HG03520 (cell line): ENCODE measurements around the gene SH3BGRL.

Experiments
- ATAC-seq: cut with Tn5 transposase; IDR thresholded peaks from one replicate; pipeline ENCODE4 v1.9.1; 2021; ENCODE audit warnings: mild to moderate bottlenecking, moderate library complexity; ENCODE audit not compliant: unreplicated experiment

SH3BGRL gene

DNA sequence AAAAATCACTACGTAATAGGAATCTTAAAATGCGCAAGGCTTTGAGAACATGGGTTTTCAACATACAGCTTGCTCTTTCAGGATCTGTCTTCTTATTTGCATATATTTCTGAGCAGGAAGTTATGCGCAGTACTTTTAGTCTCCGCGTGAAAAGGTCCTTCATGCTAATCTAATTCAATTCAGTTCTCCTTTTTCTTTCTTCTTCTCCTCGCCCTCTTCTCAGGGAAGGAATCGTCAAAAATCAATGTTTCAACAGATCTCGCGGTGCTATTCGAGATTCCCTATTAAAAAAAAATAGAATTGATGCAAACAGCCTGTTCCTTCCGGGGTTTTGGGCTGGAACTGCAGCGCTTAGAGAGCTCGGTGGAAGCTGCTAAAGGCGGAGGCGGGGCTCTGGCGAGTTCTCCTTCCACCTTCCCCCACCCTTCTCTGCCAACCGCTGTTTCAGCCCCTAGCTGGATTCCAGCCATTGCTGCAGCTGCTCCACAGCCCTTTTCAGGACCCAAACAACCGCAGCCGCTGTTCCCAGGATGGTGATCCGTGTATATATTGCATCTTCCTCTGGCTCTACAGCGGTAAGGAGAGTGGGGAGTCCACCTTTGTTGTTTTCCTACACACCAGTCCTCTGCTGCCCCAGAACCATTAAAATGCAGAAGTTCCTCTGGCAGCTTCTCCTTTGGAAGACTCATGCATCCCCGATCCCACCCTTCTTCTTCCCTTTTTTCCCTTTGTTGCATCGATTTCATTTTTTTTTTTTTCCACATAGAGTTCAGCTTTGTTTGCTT is at the start of gene SH3BGRL, which contains the start of gene HMGN5:
TSS of gene SH3BGRL (plus strand) at position 432 of the 785 bp plus-strand sequence. CDS start at position 531, 99 bp downstream.
TSS of gene HMGN5 (minus strand) at position 243 of the 785 bp plus-strand sequence. CDS start 80,364 bp downstream, outside the sequence.
- ATAC-seq, result peak; percentile 92

DNA sequence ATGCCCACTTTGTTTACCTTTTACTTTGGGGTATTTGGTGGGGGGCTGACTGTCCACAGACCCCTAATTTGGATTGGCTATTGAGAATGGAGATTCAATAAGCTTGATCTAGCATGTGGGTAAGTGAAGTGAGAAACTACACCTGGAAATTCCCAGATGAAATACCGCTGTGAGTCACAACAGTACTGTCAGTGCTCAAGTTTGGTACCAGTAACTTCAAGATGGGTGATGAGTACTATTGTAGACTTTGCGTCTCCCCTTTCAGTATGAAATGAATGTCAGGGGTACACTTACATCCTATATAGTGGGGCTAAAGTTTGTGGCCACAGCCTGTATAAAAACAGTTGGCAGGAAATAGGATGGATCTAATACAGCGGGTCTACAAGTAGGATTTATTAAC is 33.5 kb upstream of the SH3BGRL start:
- ATAC-seq, result no peak

GRCh38 chrX:81174286-81174685 is 27.6 kb upstream of the SH3BGRL start:
- ATAC-seq, result no peak

DNA sequence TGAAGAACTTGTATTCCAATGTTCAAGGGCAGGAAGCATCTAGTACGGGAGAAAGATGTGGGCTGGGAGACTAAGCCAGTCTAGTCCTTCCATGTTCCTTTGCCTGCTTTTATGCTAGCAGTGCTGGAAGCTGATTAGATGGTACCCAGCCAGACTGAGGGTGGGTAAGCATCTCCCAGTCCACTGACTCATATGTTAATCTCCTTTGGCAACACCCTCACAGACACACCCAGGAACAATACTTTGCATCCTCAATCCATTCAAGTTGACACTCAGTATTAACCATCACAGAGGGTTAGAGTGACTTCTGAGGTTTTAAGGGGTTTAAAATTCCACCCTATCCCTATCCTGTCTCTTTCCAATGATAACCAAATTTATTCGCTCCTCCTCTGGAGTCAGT is 6.6 kb upstream of the SH3BGRL start:
- no peak for ATAC-seq

DNA sequence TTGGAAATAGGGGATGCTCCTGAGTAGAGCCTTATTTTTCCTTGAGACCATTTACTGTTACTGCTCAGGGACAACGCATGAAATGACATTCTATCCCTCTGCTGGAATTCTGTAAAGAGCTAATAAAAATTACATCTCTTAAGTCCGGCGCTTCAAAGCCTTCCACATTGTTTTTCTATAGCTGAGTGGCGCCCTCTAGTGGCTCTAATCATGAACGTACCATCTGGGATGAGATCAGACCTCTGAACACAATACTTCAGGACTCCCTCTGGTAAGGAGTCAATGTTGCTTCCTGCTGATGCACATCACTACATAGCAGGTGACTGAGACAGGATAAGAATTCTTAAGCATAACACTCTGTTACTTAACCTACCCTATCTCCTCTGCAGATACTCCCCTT is 6.2 kb upstream of the SH3BGRL start:
- peak; percentile 91 for ATAC-seq

GRCh38 chrX:81201071-81201470 is 831 bp upstream of the SH3BGRL start:
- ATAC-seq, result no peak

GRCh38 chrX:81202456-81202819 is 536 bp downstream of the SH3BGRL start:
- no peak for ATAC-seq

DNA sequence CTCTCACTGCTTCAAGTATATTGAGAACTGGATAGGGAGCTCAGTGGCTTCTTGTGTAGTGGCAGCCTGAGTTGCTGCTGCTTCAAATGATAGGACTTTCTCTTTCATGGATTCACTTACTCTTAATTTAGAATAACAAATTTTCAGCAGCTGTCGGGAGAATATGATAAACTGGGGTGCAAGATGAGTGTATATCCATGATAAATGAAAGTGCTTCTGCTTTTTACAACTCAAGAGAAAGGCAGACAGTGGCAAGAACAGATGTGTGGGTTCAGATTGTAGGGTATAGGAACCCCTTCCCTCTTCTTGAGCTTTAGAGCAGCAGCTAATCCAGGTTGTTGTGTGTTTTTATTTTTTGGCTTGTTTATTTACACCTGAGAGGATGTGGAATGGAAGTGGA is 1.0 kb downstream of the SH3BGRL start:
- ATAC-seq, result no peak

DNA sequence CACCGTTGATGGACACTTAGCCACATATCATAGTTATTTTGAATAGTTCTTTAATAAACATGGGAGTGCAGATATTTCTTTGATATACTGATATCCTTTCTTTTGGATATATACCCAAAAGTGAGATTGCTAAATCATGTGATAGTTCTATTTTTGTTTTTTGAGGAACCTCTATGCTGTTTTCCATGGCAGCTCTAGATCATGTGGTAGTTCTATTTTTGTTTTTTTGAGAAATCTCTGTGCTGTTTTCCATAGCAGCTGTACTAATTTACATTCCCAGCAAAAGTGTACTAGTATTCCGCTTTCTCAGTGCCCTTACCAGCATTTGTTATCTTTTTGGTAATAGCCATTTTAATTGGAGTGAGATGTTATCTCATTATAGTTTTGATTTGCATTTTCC is 3.6 kb downstream of the SH3BGRL start:
- ATAC-seq, result no peak

- no peak for ATAC-seq
Observed at GRCh38 chrX:81206476-81206875, 4.6 kb downstream of the SH3BGRL start.

- no peak for ATAC-seq
Observed at GRCh38 chrX:81208916-81209315, 7.0 kb downstream of the SH3BGRL start.

DNA sequence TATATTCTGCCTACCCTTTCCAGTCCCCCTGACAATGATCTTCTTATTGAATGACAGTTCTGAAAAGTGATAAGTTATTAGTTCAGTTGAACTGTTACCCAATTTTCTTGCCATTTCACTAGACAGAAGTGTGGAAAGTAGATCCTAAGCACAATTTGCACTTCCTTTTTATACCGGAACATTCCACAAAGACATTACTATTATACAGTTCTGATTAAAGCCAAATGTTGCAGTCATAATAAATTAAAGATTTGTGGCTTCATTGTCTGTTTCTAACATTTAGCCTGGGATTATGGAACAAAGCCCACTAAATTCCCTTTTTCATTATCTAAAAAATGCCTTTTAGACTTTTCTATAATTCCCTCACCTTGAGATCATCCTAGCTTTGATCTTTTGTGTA is 13.8 kb downstream of the SH3BGRL start:
- ATAC-seq, result no peak

DNA sequence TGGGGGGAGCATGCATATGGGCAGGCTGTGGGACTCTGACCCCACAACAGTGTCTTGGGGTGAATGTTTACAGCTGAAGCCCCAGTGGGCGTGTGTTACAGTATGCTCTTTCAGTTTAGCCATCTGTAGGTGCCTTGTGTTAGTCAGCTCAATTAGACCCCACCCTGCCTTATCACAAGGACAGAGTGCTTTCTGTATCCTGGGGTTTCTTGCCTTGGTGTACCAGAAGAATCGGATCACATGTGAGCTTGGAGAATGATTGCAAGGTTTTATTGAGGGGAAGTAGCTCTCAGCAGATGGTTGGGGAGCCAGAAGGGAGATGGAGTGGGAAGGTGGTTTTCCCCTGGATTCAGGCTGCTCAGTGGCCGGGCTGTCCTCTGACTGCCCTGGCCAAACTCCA is 27.3 kb downstream of the SH3BGRL start:
- ATAC-seq, result no peak

DNA sequence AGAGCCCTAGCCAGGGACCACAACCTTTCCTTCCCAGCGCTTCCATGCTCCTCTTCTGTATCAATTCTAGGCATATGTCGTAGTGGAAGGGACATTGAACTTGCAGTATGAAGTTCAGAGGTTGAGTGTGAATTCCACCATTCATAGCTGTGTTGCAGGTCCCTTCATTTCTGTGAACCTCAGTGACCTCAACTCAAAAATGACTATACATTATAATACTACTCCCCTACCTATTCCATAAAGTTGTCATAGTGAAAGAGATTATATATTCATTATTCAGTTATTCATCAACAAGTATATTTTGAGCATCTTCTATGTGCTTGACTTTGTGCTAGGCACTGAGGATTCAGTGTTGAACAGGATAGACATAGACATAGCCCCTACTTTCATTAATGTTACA is 28.0 kb downstream of the SH3BGRL start:
- ATAC-seq, result no peak

DNA sequence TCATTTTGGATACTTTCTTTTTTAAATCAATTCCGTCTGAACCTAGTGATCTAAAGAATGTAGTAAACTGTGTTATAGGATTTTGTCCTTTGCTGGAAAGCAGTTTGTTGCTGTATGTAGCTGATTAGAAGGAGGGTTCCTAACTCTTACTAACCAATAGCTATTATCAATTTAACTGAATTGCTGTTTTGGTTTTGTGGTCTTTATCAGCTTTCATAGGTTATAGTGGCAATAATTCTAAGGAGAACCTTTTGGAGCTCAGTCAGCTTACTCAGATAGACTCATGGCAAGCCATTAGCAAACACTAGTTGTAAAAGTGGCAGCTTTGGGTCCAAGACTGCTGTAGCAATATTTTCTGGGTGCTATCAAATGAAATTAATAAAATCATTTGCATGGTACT is 29.6 kb downstream of the SH3BGRL start:
- ATAC-seq, result no peak

- no peak for ATAC-seq
Observed at GRCh38 chrX:81232218-81232617, 30.3 kb downstream of the SH3BGRL start.

DNA sequence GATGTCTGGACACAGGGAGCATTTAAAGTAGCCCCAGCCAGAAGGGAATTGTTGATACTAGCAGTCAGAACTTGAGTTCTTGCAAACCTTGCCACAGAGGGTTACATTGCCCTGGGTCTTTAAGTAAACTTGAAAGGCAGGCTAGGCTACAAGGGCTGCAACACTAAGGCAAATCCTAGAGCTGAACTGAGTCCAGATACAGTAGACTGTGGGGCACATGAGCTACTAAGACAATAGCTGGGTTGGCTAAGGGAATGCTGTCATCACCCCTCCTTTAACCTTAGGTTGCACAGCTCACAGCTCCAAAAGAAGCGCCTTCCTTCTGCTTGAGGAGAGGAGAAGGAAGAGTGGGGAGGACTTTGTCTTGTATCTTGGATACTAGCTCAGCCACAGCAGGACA is 35.6 kb downstream of the SH3BGRL start:
- ATAC-seq, result no peak

GRCh38 chrX:81238166-81238565 is 36.3 kb downstream of the SH3BGRL start:
- ATAC-seq, result no peak

DNA sequence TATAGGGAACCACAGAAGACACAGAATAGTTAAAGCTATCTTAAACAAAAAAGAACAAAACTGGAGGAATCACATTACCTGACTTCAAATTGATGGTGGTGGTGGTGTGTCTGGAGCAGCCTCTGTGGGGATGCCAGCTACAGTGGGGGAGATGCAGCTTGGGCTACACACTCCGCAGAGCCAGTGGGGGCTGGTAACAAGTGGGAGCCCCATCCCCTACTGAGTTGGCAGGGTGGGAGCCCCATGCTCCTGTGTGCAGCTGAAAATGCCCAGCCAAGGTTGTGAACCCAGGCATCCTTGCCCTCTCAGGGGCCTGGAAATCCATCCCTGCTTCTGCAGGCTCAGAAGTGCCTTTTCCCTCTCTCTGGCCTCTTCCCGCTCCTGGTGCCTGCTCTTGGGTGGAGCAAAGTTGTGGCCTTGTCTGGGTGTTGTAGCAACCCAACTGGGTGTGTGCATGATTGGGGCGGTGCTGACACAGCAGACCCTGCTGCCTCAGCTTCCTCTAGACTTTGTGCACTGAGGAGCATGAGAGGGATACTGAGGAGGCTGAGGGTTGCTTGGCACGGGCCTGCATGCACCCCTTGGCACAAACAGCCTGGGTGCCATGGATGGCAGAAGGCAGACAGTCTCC is 38.9 kb downstream of the SH3BGRL start:
- ATAC-seq, result no peak

- no peak for ATAC-seq
Observed at GRCh38 chrX:81241753-81242152, 39.9 kb downstream of the SH3BGRL start.

DNA sequence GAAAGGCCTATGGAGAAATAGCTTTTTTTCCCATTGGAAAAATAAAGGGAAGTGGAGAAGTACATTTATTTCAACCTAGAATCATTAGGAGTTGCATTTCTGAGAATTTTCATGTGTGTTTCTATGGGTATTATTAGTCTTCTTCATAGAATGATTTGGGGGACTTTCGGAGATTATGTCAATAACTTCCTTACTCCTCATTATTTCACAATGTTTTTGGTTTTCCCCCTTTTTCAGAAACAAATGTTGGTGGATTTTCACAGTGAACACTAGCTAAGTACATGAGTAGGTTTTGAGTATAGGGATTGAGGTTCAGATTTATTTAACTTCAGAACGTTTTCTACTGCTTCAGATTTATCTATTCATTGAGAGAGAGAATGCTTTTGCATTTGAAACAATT is 54.0 kb downstream of the SH3BGRL start:
- ATAC-seq, result no peak

- ATAC-seq, result no peak
Observed at GRCh38 chrX:81257817-81258216, 55.9 kb downstream of the SH3BGRL start.
